IMR-90 (cell line): ENCODE data around the gene GOLPH3L. TPM values are rescaled to one million over a fixed set of nuclear protein-coding genes. Genes with fewer than 3 reads are reported as not detected.

Experiments used
- ATAC-seq: fragments of 200-7000 bp; cut with Tn5 transposase; 2 replicates; pipeline ENCODE4 v1.9.1; 2020; ENCODE audit warnings: low read depth, mild to moderate bottlenecking, moderate library complexity
- BruUV-seq: library from RNA; stranded (reverse); fragments of 400-500 nt; replicated peaks from 2 replicates; lab custom pipeline; 2021; lab: Mats Ljungman, UMichigan
- CTCF ChIA-PET: fragments of 300-600 bp; formaldehyde crosslinking; extraction: SDS; loops from one replicate; lab custom pipeline; 2021; ENCODE audit warnings: antibody characterized with exemption; lab: Yijun Ruan, JAX
- POLR2A ChIA-PET: fragments of 300-600 bp; sonication (Branson Sonifier 250); formaldehyde crosslinking; loops from one replicate; lab custom pipeline; 2022; ENCODE audit warnings: antibody characterized with exemption; ENCODE audit not compliant: unreplicated experiment; lab: Charles Lee
- DNase-seq: peaks from one replicate; pipeline ENCODE4 v3.0.0; 2013
- H2AFZ ChIP-seq: replicated peaks from 2 replicates; pipeline ENCODE3; 2013; ENCODE audit warnings: low read length, mild to moderate bottlenecking; ENCODE audit not compliant: poor library complexity
- H2AK5ac ChIP-seq: 2 replicates; pipeline ENCODE4 v1.6.1; 2013; ENCODE audit warnings: low read depth, low read length, inconsistent platforms
- H2AK9ac ChIP-seq: replicated peaks from 2 replicates; pipeline ENCODE3; 2013; ENCODE audit warnings: mild to moderate bottlenecking, low read depth, low read length, moderate library complexity; ENCODE audit not compliant: poor library complexity
- H2BK120ac ChIP-seq: 2 replicates; pipeline ENCODE4 v1.6.1; 2013; ENCODE audit warnings: low read depth, low read length, inconsistent platforms
- H2BK15ac ChIP-seq: 3 replicates; pipeline ENCODE4 v1.6.1; 2013; ENCODE audit warnings: low read depth, low read length, inconsistent platforms
- H2BK20ac ChIP-seq: 2 replicates; pipeline ENCODE4 v1.6.1; 2013; ENCODE audit warnings: low read depth, mild to moderate bottlenecking, inconsistent platforms, low read length, moderate library complexity
- H2BK5ac ChIP-seq: 2 replicates; pipeline ENCODE4 v1.6.1; 2013; ENCODE audit warnings: mild to moderate bottlenecking, low read depth, low read length, inconsistent platforms; ENCODE audit not compliant: poor library complexity, severe bottlenecking
- H3K14ac ChIP-seq: replicated peaks from 2 replicates; pipeline ENCODE4 v1.6.1; 2013; ENCODE audit warnings: low read depth, low read length, inconsistent platforms
- H3K18ac ChIP-seq: 2 replicates; pipeline ENCODE4 v1.6.1; 2013; ENCODE audit warnings: low read depth, low read length, control low read depth
- H3K23ac ChIP-seq: 2 replicates; pipeline ENCODE4 v1.6.1; 2013; ENCODE audit warnings: low read depth, low read length, inconsistent platforms
- H3K27ac ChIP-seq: 2 replicates; pipeline ENCODE4 v1.5.1; 2013; ENCODE audit warnings: mild to moderate bottlenecking, control low read depth, low read length; ENCODE audit not compliant: insufficient read depth
- H3K27me3 ChIP-seq: 2 replicates; pipeline ENCODE4 v1.6.1; 2013; ENCODE audit warnings: low read length; ENCODE audit not compliant: control insufficient read depth, insufficient read depth
- H3K36me3 ChIP-seq: 2 replicates; pipeline ENCODE4 v1.6.1; 2013; ENCODE audit warnings: low read length, mixed read lengths; ENCODE audit not compliant: control insufficient read depth, insufficient read depth
- H3K4ac ChIP-seq: 2 replicates; pipeline ENCODE4 v1.6.1; 2013; ENCODE audit warnings: low read depth, low read length, inconsistent platforms
- H3K4me1 ChIP-seq: 2 replicates; pipeline ENCODE4 v1.6.1; 2013; ENCODE audit warnings: low read length, mixed read lengths; ENCODE audit not compliant: control insufficient read depth, insufficient read depth
- H3K4me2 ChIP-seq: 2 replicates; pipeline ENCODE4 v1.6.1; 2013; ENCODE audit warnings: low read depth, mild to moderate bottlenecking, control low read depth, low read length, moderate library complexity
- H3K4me3 ChIP-seq: 2 replicates; pipeline ENCODE4 v1.5.1; 2013; ENCODE audit warnings: low read depth, mild to moderate bottlenecking, control low read depth, low read length, moderate library complexity; ENCODE audit not compliant: insufficient read depth
- H3K56ac ChIP-seq: 2 replicates; pipeline ENCODE4 v1.6.1; 2013; ENCODE audit warnings: low read length, inconsistent platforms; ENCODE audit not compliant: insufficient read depth; ENCODE audit errors: extremely low read depth
- H3K79me1 ChIP-seq, 2 experiments: 2 replicates each; pipeline ENCODE4 v1.6.1; 2013; ENCODE audit warnings: low read length in 2 of 2, inconsistent platforms in 1 of 2, low read depth in 1 of 2
- H3K9ac ChIP-seq: 2 replicates; pipeline ENCODE4 v1.6.1; 2013; ENCODE audit warnings: low read depth, low read length, control low read depth
- H3K9me1 ChIP-seq: 2 replicates; pipeline ENCODE4 v1.6.1; 2013; ENCODE audit warnings: low read length, inconsistent platforms; ENCODE audit not compliant: insufficient read depth
- H3K9me3 ChIP-seq: 2 replicates; pipeline ENCODE4 v1.6.1; 2013; ENCODE audit warnings: low read length; ENCODE audit not compliant: control insufficient read depth, insufficient read depth
- H4K20me1 ChIP-seq: 2 replicates; pipeline ENCODE4 v1.6.1; 2013; ENCODE audit warnings: low read length, inconsistent platforms; ENCODE audit not compliant: insufficient read depth
- H4K5ac ChIP-seq: 2 replicates; pipeline ENCODE4 v1.6.1; 2013; ENCODE audit warnings: mild to moderate bottlenecking, low read depth, low read length, control low read depth
- H4K8ac ChIP-seq, 2 experiments: 2 replicates each; pipeline ENCODE4 v1.6.1; 2013; ENCODE audit warnings: low read depth in 2 of 2, low read length in 2 of 2, control low read depth in 1 of 2, inconsistent platforms in 1 of 2
- H4K91ac ChIP-seq: 2 replicates; pipeline ENCODE4 v1.6.1; 2013; ENCODE audit warnings: low read depth, low read length, inconsistent platforms; ENCODE audit not compliant: insufficient read depth
- BHLHE40 ChIP-seq: fragments of 150-350 bp; IDR thresholded peaks from 2 replicates; pipeline ENCODE4 v1.6.1; 2016; ENCODE audit warnings: mild to moderate bottlenecking, low read depth, low read length
- CEBPB ChIP-seq: IDR thresholded peaks from 2 replicates; pipeline ENCODE4 v1.6.1; 2012; ENCODE audit warnings: low read depth, low read length, improper control_type of control experiment
- CHD1 ChIP-seq: IDR thresholded peaks from 2 replicates; pipeline ENCODE4 v1.6.1; 2012; ENCODE audit warnings: low read depth, low read length, improper control_type of control experiment
- ELK1 ChIP-seq: fragments of 150-350 bp; IDR thresholded peaks from 2 replicates; pipeline ENCODE4 v1.6.1; 2016; ENCODE audit warnings: low read depth, mild to moderate bottlenecking, low read length, moderate library complexity, borderline replicate concordance
- FOS ChIP-seq: fragments of 150-350 bp; IDR thresholded peaks from 2 replicates; pipeline ENCODE4 v1.6.1; 2016; ENCODE audit warnings: low read depth, low read length
- MAFK ChIP-seq: IDR thresholded peaks from 2 replicates; pipeline ENCODE4 v1.6.1; 2012; ENCODE audit warnings: low read depth, low read length, improper control_type of control experiment
- NFE2L2 ChIP-seq: fragments of 150-350 bp; IDR thresholded peaks from 2 replicates; pipeline ENCODE4 v1.6.1; 2016; ENCODE audit warnings: low read depth, mild to moderate bottlenecking, low read length
- POLR2A ChIP-seq: IDR thresholded peaks from 2 replicates; pipeline ENCODE4 v1.6.1; 2012; ENCODE audit warnings: mild to moderate bottlenecking, low read depth, low read length
- RAD21 ChIP-seq: IDR thresholded peaks from 2 replicates; pipeline ENCODE4 v1.6.1; 2012; ENCODE audit warnings: low read length, improper control_type of control experiment
- RCOR1 ChIP-seq: IDR thresholded peaks from 2 replicates; pipeline ENCODE4 v1.6.1; 2012; ENCODE audit warnings: mild to moderate bottlenecking, low read length, improper control_type of control experiment; ENCODE audit not compliant: insufficient replicate concordance
- SMC3 ChIP-seq: fragments of 150-350 bp; IDR thresholded peaks from 2 replicates; pipeline ENCODE4 v1.6.1; 2016; ENCODE audit warnings: low read depth, mild to moderate bottlenecking, antibody characterized with exemption, low read length, moderate library complexity
- WGBS, 2 experiments: methylation state at CpG; one replicate each; pipeline versions ENCODE4 v1.1.5 to v1.1.7; 2013; ENCODE audit warnings: missing lambda C conversion rate in 2 of 2; ENCODE audit not compliant: insufficient read length in 1 of 2; ENCODE audit errors: extremely low coverage in 2 of 2; 5-methylcytosine and 5-hydroxymethylcytosine counted together
- dilution Hi-C: fragments of 300-500 bp; cut with HindIII; formaldehyde crosslinking; loops from one replicate; pipeline ENCODE4 v1.14.3; 2018; ENCODE audit warnings: low sequenced_read_pairs; ENCODE audit not compliant: unreplicated experiment
- in situ Hi-C: fragments of 300-500 bp; cut with MboI; formaldehyde crosslinking; loops from 3 replicates; pipeline ENCODE4 v1.14.3; 2019; ENCODE audit warnings: low sequenced_read_pairs, inconsistent platforms, mixed read lengths
- intact Hi-C: fragments of 100-400 bp; cut with micrococcal nuclease; formaldehyde crosslinking; loops from 2 replicates; pipeline ENCODE4 v1.10.0; 2022
- polyA plus RNA-seq, 3 experiments: library from polyadenylated mRNA; depleted of rRNA; stranded (reverse); fragments of >200 nt; gene quantifications; 2 replicates each; pipeline ENCODE4 v1.2.3, GENCODE V29; 2012; ENCODE audit warnings: low replicate concordance in 1 of 3
- total RNA-seq: library from RNA; depleted of rRNA; stranded (reverse); fragments of >200 nt; gene quantifications from 2 replicates; pipeline ENCODE4 v1.2.3, GENCODE V29; 2012
- TF ChIP-seq, protein P1 (sequence below): fragments of 150-350 bp; IDR thresholded peaks from 2 replicates; pipeline ENCODE4 v1.6.1; 2017; ENCODE audit warnings: mild to moderate bottlenecking, antibody characterized with exemption, low read length, low read depth
- TF ChIP-seq, protein P2 (sequence below): conservative IDR thresholded peaks from 2 replicates; pipeline ENCODE4 v1.5.1; 2012; ENCODE audit warnings: mild to moderate bottlenecking, low read depth, low read length, improper control_type of control experiment

Gene GOLPH3L
- total and polyA plus RNA-seq, 2 of the 4 experiments (the other 2 are of a cell fraction), result 9.5 to 11.0 TPM

DNA sequence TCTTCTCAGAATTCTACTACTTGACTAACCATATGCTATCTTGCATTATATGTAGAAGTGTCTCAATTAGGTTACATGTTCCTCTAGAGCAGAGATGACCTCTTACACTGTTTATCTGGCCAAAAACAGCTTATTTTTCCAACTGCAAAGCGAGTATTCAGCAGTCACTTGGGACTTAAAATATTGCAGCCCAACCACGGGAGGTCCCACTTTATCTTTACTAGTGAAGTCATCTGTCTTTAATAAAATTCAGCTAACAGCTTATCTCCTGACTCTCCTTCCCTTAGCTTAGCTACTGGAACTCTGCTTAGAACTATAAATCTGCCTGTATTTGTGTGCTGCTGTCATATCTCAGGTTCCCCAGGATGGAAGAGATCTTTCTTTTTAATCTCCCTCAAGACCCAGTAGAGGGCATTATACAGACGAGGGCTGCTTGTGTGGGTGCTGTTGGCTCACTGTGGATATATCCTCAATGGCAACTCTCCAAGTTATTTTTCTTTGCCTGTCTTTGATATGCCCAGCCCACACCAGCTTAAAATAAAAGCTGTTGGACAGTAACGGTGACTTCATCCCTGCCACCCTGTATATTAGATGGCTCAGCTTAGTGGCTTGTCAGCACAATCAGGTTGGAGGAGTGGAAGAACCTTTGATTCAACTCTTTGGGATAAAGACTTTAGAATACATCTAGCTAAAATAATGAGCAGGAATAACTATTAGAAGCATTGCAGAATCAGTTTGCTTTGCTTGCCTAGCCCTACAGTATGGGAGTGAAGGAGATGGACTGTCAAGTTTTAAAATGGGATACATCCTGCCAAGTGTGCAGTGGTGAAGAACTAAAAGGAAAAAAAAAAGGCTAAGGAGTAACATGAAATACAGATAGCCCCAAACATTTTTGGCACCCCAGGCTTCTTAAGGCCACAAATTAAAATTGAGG is 77.1 kb downstream of the GOLPH3L start:
- Histone ChIP-seq H2BK120ac (no peak overlapping the region), H3K9ac (no peak overlapping the region; the same call in 1 of the 2 replicates), H3K27me3 (no peaks in the 10 kb centered on the region), H3K4me3 (no peak overlapping the region), H2AK5ac (no peak overlapping the region), H2BK20ac (no peak overlapping the region), H3K4ac (no peak overlapping the region), H2AFZ (no peak overlapping the region), H4K5ac (no peak overlapping the region), H3K4me1 (peaks cover 10% of the 10 kb centered on the region), H3K9me1 (0 out of 2 replicates have a peak, but pooled peaks cover 2% of the 10 kb centered on the region), H2AK9ac (no peak overlapping the region), H3K27ac (no peak overlapping the region), H3K9me3 (no peaks in the 10 kb centered on the region), H4K8ac (peak overlapping the region in 1 of 2 experiments; percentile 3; a peak in 1 of 4 replicates), H2BK5ac (peak overlapping the region; percentile 64), H3K18ac (no peak overlapping the region; the same call in 1 of the 2 replicates), H3K56ac (0 out of 2 replicates have a peak overlapping the region, but pooled peaks have one; percentile 27), H3K14ac (no peak overlapping the region; the same call in 1 of the 2 replicates), H4K20me1 (no peaks in the 10 kb centered on the region), H3K79me1 (peaks cover 20 to 40% of the 10 kb centered on the region in 2 experiments), H4K91ac (no peak overlapping the region), H2BK15ac (no peak overlapping the region), H3K23ac (no peak overlapping the region), H3K4me2 (peak overlapping the region; percentile 6; the same call in 1 of the 2 replicates), H3K36me3 (peaks cover 22% of the 10 kb centered on the region)
- ATAC-seq (peak; percentile 83), DNase-seq (peak; percentile 80)
- intact Hi-C loops, result loop anchor here (2.0 kb wide), 1 partner anchor 193 kb away; no protein-coding TSS in a partner anchor
- dilution Hi-C loops, result no loop called here
- CTCF ChIA-PET, result interaction anchor here (0.6 to 1.9 kb wide), 12 partner anchors 9 to 349 kb away, joined by 3 to 17 read pairs (median 4); partner anchors contain the start of genes ENSA and MCL1
- POLR2A ChIA-PET, result interaction anchor here (0.6 to 1.6 kb wide), 5 partner anchors 9 to 52 kb away, joined by 3 to 5 read pairs (median 4); partner anchors contain the start of genes ENSA and MCL1
- no TSS peak for BruUV-seq
- 20% methylated on average over 1 of the region's 4 CpGs; no CpG with 5 or more reads in 1 of the 2 experiments for WGBS, 2 experiments
- in situ Hi-C loops, result no loop called here
- TF ChIP-seq CEBPB (no peak), MAFK (peak; percentile 54), BHLHE40 (no peak), ELK1 (no peak), CHD1 (no peak), FOS (no peak), RCOR1 (no peak), RAD21 (peak; percentile 53), NFE2L2 (no peak), SMC3 (peak; percentile 47), POLR2A (peak; percentile 53; the same call in 1 of the 2 replicates)
- TF ChIP-seq, protein P1, sequence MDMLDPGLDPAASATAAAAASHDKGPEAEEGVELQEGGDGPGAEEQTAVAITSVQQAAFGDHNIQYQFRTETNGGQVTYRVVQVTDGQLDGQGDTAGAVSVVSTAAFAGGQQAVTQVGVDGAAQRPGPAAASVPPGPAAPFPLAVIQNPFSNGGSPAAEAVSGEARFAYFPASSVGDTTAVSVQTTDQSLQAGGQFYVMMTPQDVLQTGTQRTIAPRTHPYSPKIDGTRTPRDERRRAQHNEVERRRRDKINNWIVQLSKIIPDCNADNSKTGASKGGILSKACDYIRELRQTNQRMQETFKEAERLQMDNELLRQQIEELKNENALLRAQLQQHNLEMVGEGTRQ, result no peak
- TF ChIP-seq, protein P2, sequence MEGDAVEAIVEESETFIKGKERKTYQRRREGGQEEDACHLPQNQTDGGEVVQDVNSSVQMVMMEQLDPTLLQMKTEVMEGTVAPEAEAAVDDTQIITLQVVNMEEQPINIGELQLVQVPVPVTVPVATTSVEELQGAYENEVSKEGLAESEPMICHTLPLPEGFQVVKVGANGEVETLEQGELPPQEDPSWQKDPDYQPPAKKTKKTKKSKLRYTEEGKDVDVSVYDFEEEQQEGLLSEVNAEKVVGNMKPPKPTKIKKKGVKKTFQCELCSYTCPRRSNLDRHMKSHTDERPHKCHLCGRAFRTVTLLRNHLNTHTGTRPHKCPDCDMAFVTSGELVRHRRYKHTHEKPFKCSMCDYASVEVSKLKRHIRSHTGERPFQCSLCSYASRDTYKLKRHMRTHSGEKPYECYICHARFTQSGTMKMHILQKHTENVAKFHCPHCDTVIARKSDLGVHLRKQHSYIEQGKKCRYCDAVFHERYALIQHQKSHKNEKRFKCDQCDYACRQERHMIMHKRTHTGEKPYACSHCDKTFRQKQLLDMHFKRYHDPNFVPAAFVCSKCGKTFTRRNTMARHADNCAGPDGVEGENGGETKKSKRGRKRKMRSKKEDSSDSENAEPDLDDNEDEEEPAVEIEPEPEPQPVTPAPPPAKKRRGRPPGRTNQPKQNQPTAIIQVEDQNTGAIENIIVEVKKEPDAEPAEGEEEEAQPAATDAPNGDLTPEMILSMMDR, result peak; percentile 46
